ENCODE measurements around the gene GTF3C1.

- TF ChIP-seq CTCF (IDR thresholded peaks at IDR 0.05), result no peak
- no peak for TF ChIP-seq POLR2A (IDR thresholded peaks at IDR 0.05)
- TF ChIP-seq POLR2AphosphoS5 (IDR thresholded peaks at IDR 0.05), result no peak
These were observed 76.4 kb downstream of the GTF3C1 start for GRCh38 chr16:27473101-27473900.
